Suprapubic skin (tissue), 4 donors: ENCODE results near the gene SCN2A. TPM values are rescaled to one million over a fixed set of nuclear protein-coding genes. Genes with fewer than 3 reads are reported as not detected.

Experiments used
- DNase-seq, 2 donors: peaks; one replicate each; pipeline ENCODE4 v3.0.0-alpha.2; 2019; ENCODE audit warnings: low spot score in 2 of 2
- H3K27ac ChIP-seq: fragments of 200-600 bp; sonication (generic); one replicate; pipeline ENCODE4 v1.5.1; 2019
- H3K27me3 ChIP-seq: fragments of 200-600 bp; sonication (generic); one replicate; pipeline ENCODE4 v1.5.1; 2019
- H3K36me3 ChIP-seq: fragments of 200-600 bp; sonication (generic); one replicate; pipeline ENCODE4 v1.5.1; 2019
- H3K4me1 ChIP-seq: fragments of 200-600 bp; sonication (generic); one replicate; pipeline ENCODE4 v1.5.1; 2019
- H3K4me3 ChIP-seq: fragments of 200-600 bp; sonication (generic); one replicate; pipeline ENCODE4 v1.5.1; 2019; ENCODE audit warnings: mild to moderate bottlenecking
- H3K9me3 ChIP-seq: fragments of 200-600 bp; sonication (generic); one replicate; pipeline ENCODE4 v1.5.1; 2019
- EP300 ChIP-seq: sonication (generic); formaldehyde crosslinking; IDR thresholded peaks from one replicate; pipeline ENCODE4 v1.6.1; 2017; ENCODE audit warnings: antibody characterized with exemption
- POLR2A ChIP-seq, 2 donors: fragments of 450-650 bp; IDR thresholded peaks; one replicate each; pipeline ENCODE4 v1.6.1; 2017; ENCODE audit warnings: antibody characterized with exemption in 2 of 2, mild to moderate bottlenecking in 2 of 2, moderate library complexity in 2 of 2
- POLR2AphosphoS5 ChIP-seq, 3 donors: sonication (generic); formaldehyde crosslinking; IDR thresholded peaks; one replicate each; pipeline ENCODE4 v1.6.1; 2017; ENCODE audit warnings: antibody characterized with exemption in 3 of 3
- WGBS: methylation state at CpG from one replicate; pipeline ENCODE4 v1.1.5; 2018; 5-methylcytosine and 5-hydroxymethylcytosine counted together
- total RNA-seq, 4 donors: library from RNA; depleted of rRNA; stranded (reverse); fragments of >200 nt; gene quantifications; one replicate each; pipeline ENCODE4 v1.1.0, GENCODE V29; 2016
- TF ChIP-seq, protein P1 (sequence below), 2 donors: fragments of 200-600 bp in 1 of 2; fragments of 450-650 bp in 1 of 2; sonication (generic) in 1 of 2; IDR thresholded peaks; one replicate each; pipeline ENCODE4 v1.5.1; 2016 to 2019; ENCODE audit warnings: antibody characterized with exemption in 2 of 2, mild to moderate bottlenecking in 1 of 2, moderate library complexity in 1 of 2

Gene SCN2A
- total RNA-seq, 4 donors from 2014 or later = 0.08 to 1.1 (median 0.20) TPM

DNA sequence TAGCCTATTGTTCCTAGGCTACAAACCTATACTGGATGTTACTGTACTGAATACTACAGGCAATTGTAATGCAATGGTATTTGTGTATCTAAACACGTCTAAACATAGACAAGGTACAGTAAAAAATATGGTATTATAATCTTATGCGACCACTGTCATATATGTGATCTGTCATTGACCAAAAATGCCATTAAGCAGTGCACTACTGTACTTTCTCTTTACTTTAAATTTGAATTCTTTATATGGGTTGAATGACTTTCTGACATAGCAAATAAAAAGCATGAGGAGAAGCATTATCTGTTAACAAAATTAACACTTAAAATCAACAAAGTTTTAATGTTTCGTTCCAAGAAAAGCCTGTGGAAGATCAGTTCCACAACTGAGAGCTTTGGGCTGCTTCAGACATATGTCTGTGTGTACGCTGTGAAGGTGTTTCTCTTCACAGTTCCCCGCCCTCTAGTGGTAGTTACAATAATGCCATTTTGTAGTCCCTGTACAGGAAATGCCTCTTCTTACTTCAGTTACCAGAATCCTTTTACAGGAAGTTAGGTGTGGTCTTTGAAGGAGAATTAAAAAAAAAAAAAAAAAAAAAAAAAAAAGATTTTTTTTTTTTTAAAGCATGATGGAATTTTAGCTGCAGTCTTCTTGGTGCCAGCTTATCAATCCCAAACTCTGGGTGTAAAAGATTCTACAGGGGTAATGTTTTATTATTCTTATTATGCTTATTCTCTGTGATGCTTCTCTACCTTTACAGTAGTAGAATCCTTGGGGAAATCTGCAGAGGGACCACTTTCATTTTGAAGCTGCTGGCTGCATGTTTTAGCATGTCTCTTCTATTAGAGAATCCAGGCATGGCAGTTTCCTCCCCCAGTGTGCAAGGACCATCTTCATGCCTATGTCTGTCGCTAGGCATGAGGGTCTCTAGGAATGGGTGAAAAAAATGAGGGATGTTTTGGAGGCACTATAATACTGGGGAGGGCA, 54.5 kb downstream of the SCN2A start:
- no peak overlapping the region for H3K4me3 ChIP-seq
- 17% methylated on average over 6 of the region's 6 CpGs for WGBS
- DNase-seq = no peak

DNA sequence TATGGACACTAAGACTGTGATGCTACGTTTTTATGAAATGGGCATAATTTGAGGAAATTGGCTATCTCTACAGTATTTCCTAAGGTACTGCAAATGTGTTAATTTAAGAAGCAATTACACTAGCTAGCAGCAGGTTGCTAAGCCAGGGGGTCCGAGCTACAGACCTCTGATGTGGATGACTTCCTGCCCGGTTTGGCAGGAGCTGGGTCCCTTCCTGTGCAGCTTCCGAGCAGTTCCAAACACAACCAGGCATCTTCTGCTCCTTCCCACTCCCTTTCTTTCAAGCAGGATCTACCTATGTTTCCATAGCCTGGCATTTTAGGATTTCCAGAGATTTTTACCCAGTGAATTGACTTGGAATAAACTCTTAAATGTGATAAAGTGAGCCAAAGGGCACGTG, 55.7 kb downstream of the SCN2A start:
- H3K27ac ChIP-seq = no peak overlapping the region
- TF ChIP-seq EP300 (no peak), POLR2A (IDR thresholded peaks at IDR 0.05) (no peak), POLR2AphosphoS5 (IDR thresholded peaks at IDR 0.05) (no peak)
- TF ChIP-seq, protein P1, sequence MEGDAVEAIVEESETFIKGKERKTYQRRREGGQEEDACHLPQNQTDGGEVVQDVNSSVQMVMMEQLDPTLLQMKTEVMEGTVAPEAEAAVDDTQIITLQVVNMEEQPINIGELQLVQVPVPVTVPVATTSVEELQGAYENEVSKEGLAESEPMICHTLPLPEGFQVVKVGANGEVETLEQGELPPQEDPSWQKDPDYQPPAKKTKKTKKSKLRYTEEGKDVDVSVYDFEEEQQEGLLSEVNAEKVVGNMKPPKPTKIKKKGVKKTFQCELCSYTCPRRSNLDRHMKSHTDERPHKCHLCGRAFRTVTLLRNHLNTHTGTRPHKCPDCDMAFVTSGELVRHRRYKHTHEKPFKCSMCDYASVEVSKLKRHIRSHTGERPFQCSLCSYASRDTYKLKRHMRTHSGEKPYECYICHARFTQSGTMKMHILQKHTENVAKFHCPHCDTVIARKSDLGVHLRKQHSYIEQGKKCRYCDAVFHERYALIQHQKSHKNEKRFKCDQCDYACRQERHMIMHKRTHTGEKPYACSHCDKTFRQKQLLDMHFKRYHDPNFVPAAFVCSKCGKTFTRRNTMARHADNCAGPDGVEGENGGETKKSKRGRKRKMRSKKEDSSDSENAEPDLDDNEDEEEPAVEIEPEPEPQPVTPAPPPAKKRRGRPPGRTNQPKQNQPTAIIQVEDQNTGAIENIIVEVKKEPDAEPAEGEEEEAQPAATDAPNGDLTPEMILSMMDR (IDR thresholded peaks at IDR 0.05) = no peak
- WGBS = 63% methylated on average over 5 of the region's 5 CpGs
- H3K4me1 ChIP-seq = peaks cover 3% of the 10 kb centered on the region
- no peaks in the 10 kb centered on the region for H3K36me3 ChIP-seq
- H3K27me3 ChIP-seq = no peaks in the 10 kb centered on the region
- no peaks in the 10 kb centered on the region for H3K9me3 ChIP-seq
- H3K4me3 ChIP-seq = no peak overlapping the region
- no peak for DNase-seq

More for the DNA sequence above, 54.5 kb downstream of the SCN2A start:
- TF ChIP-seq, protein P1 (IDR thresholded peaks at IDR 0.05) = peak; percentile 35 to 59
- no peak for TF ChIP-seq POLR2A (IDR thresholded peaks at IDR 0.05)
- H3K4me1 ChIP-seq = peaks cover 3% of the 10 kb centered on the region
- H3K27me3 ChIP-seq = no peaks in the 10 kb centered on the region
- H3K9me3 ChIP-seq = no peaks in the 10 kb centered on the region
- H3K27ac ChIP-seq = no peak overlapping the region
- H3K36me3 ChIP-seq = no peaks in the 10 kb centered on the region

DNA sequence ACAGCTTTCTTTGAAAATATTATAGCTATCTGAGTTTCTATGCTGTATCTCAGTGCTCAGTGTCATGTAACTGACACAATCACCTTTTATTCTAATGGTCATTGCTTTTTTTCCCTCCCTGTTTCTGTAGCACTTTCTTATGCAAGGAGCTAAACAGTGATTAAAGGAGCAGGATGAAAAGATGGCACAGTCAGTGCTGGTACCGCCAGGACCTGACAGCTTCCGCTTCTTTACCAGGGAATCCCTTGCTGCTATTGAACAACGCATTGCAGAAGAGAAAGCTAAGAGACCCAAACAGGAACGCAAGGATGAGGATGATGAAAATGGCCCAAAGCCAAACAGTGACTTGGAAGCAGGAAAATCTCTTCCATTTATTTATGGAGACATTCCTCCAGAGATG, 56.4 kb downstream of the SCN2A start:
- no peak overlapping the region for H3K27ac ChIP-seq
- no peaks in the 10 kb centered on the region for H3K36me3 ChIP-seq
- no peak overlapping the region for H3K4me3 ChIP-seq
- no peaks in the 10 kb centered on the region for H3K27me3 ChIP-seq
- H3K9me3 ChIP-seq = no peaks in the 10 kb centered on the region
- peaks cover 3% of the 10 kb centered on the region for H3K4me1 ChIP-seq
- TF ChIP-seq POLR2AphosphoS5 (IDR thresholded peaks at IDR 0.05) = no peak
- no peak for TF ChIP-seq POLR2A (IDR thresholded peaks at IDR 0.05)
- TF ChIP-seq, protein P1 (IDR thresholded peaks at IDR 0.05) = no peak
- no peak for TF ChIP-seq EP300
- WGBS = 90% methylated on average over 4 of the region's 4 CpGs
- DNase-seq = no peak

DNA sequence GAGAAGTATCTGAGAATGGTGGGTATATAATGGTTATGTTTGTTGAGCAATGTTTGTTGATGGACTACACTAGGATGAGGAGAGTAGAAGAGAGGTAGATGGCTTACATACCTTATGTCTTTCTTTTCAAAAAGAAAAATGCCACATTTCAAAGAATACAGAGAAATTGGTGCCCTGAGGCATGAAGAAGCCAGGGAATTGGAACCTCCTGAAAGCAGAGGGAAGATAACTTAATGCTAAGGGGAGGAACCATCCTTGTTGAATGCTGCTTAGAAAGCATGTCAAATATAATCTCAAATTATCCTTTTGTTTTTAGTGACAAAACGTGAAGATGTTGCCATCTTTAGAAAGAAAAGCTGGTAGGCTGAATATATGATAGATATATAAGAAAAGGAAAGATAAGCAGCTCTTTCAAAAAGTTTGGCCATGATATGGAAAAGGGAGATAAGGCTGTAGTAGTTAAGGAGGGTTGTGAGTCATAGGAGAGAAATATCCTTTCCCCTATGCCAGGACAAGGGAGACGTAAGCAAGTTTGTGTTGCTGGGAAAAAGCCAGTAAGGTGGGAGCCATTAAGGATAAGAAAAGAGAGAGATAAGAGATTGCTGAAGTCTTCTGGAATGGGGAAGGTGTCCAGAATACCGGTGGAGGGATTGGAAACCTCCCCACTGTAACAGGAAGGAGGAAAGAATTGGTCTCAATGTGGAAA, 66.3 kb downstream of the SCN2A start:
- Histone ChIP-seq H3K27me3 (no peaks in the 10 kb centered on the region), H3K9me3 (no peaks in the 10 kb centered on the region), H3K36me3 (no peaks in the 10 kb centered on the region), H3K4me3 (no peak overlapping the region), H3K27ac (no peak overlapping the region), H3K4me1 (no peaks in the 10 kb centered on the region)
- TF ChIP-seq EP300 (no peak), POLR2AphosphoS5 (IDR thresholded peaks at IDR 0.05) (no peak), POLR2A (IDR thresholded peaks at IDR 0.05) (no peak)
- TF ChIP-seq, protein P1 (IDR thresholded peaks at IDR 0.05) = no peak
- 37% methylated on average over 3 of the region's 3 CpGs for WGBS
- DNase-seq = no peak

DNA sequence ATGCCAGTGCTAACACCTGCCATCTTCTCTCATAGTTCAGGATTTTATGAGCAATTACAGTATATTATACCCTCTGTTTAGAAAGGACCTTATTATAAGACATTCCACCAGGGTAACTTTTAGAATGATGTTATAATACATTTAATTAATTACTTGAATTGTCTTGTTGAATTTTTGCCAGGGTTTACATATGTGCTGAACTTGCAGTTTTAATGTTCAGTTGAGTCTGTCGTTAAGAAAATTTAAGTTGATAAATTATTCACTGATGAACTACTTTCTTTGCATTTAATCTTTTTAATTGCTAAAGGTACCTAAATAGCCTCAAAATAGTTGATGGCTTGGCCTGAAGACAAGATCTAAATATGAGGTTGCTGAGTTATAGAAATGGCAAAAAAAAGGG, 68.1 kb downstream of the SCN2A start:
- Histone ChIP-seq H3K36me3 (no peaks in the 10 kb centered on the region), H3K4me3 (no peak overlapping the region), H3K9me3 (no peaks in the 10 kb centered on the region), H3K27me3 (no peaks in the 10 kb centered on the region), H3K4me1 (no peaks in the 10 kb centered on the region), H3K27ac (no peak overlapping the region)
- 63% methylated on average over 1 of the region's 1 CpG for WGBS
- TF ChIP-seq POLR2A (IDR thresholded peaks at IDR 0.05) (no peak), POLR2AphosphoS5 (IDR thresholded peaks at IDR 0.05) (no peak)
- TF ChIP-seq, protein P1 (IDR thresholded peaks at IDR 0.05) = no peak
- DNase-seq = no peak
